ENCODE data around the gene GRIN2C. TPM values are rescaled to one million over a fixed set of nuclear protein-coding genes. Genes with fewer than 3 reads are reported as not detected.

The GRIN2C gene
- total RNA-seq, 1 donor from 2014 or later = 1.0 TPM

DNA sequence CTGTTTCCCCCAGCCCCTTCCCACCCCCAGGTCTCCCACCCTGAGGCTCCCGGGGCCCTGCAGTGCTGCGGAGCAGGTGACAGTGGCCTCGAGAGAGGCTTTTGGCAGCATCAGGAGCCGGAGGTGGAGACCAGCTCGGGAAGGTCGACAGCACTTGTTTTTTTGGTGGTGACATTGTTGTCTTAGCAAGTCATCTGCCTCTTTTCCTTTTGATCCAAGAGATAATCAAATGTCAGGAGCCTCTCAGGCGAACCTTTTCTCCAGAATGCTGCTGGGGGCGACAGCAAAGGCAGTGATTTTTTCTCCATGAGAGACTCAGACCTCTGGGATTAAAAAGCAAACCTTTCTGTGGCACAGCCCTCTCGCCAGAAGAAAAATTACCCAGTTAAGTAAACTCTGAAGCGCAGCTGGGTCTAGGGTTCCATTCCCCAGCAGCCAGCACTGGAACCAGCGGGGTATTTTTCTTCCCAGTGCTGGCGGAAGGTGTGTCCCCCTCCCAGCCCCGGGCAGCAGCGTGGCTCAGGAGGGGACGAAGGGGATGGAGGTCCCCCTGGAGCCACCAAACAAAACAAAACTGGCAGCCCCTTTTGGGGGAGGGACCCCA lies 37.2 kb downstream of the GRIN2C start:
- Histone ChIP-seq H3K9ac (ENCODE audit: low read length) (no peak overlapping the region), H4K20me1 (ENCODE audit: insufficient read depth, low read length) (peaks cover 34% of the 10 kb centered on the region), H3K9me3 (ENCODE audit: insufficient read depth, low read depth, low read length) (no peaks in the 10 kb centered on the region), H3K4me1 (ENCODE audit: insufficient read depth, low read length) (no peaks in the 10 kb centered on the region), H3K4me2 (ENCODE audit: low read length) (no peak overlapping the region), H3K27ac (ENCODE audit: low read depth, low read length) (no peak overlapping the region), H3K27me3 (ENCODE audit: insufficient read depth, low read length) (no peaks in the 10 kb centered on the region), H3K4me3 (ENCODE audit: insufficient read depth, low read depth, low read length) (no peak overlapping the region), H3K36me3 (ENCODE audit: insufficient read depth, low read length) (no peaks in the 10 kb centered on the region), H3K79me2 (ENCODE audit: insufficient read depth, low read length) (no peaks in the 10 kb centered on the region), H2AFZ (ENCODE audit: low read depth, low read length) (no peak overlapping the region)
- TF ChIP-seq, protein P1, sequence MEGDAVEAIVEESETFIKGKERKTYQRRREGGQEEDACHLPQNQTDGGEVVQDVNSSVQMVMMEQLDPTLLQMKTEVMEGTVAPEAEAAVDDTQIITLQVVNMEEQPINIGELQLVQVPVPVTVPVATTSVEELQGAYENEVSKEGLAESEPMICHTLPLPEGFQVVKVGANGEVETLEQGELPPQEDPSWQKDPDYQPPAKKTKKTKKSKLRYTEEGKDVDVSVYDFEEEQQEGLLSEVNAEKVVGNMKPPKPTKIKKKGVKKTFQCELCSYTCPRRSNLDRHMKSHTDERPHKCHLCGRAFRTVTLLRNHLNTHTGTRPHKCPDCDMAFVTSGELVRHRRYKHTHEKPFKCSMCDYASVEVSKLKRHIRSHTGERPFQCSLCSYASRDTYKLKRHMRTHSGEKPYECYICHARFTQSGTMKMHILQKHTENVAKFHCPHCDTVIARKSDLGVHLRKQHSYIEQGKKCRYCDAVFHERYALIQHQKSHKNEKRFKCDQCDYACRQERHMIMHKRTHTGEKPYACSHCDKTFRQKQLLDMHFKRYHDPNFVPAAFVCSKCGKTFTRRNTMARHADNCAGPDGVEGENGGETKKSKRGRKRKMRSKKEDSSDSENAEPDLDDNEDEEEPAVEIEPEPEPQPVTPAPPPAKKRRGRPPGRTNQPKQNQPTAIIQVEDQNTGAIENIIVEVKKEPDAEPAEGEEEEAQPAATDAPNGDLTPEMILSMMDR (IDR thresholded peaks at IDR 0.05; ENCODE audit: insufficient read depth, low read depth, low read length) = no peak
- no peak for TF ChIP-seq EZH2 (IDR thresholded peaks at IDR 0.05; ENCODE audit: insufficient read depth, low read length)
- no peak for FAIRE-seq
- H3K27me3 Mint-ChIP-seq (ENCODE audit: low read depth, unreplicated experiment) = peaks cover 4% of the 10 kb centered on the region
- H3K4me1 Mint-ChIP-seq (ENCODE audit: low read depth, unreplicated experiment) = no peaks in the 10 kb centered on the region
- DNase-seq (ENCODE audit: low read depth) = no peak
- no peak overlapping the region for H3K27ac Mint-ChIP-seq (ENCODE audit: unreplicated experiment)
- no peak overlapping the region for H3K4me3 Mint-ChIP-seq (ENCODE audit: unreplicated experiment)
- peaks cover 33% of the 10 kb centered on the region for H3K36me3 Mint-ChIP-seq (ENCODE audit: low read depth, unreplicated experiment)
- H3K9me3 Mint-ChIP-seq (ENCODE audit: unreplicated experiment) = no peaks in the 10 kb centered on the region

DNA sequence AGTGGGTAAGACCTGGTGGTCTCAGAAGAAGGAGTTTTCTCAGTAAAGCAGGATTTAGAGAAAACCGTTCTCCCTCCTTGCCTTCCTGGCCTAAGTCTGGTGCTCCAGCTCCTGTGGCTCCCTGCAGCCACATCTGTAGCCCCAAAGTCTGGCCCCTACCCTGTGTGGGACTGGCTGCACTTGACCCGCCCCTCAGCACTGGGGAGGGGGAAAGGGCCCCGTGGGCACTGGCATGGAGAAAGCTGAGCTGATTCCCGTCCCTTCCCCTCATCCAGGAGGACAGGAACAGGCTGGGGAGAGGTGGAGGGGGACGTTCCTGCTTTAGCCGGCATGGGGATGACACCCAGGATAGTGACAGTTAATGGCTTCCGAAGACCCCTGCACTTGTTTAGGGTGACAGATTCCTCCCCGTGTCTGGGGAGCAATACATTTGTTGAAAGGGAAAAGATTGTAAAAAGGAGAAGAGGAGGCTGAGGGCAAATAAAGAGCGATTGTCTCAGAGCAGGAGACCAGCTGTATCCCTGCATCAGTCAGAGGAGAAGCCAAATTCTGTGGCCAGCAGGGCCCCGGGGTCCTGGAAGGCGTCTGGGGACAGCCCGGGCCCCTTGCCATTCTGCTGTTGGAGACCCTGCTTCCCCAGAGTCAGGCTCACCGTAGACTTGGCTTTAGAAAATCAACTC lies 37.9 kb downstream of the GRIN2C start:
- Mint-ChIP-seq H3K36me3 (ENCODE audit: low read depth, unreplicated experiment) (peaks cover 37% of the 10 kb centered on the region), H3K27ac (ENCODE audit: unreplicated experiment) (no peak overlapping the region), H3K9me3 (ENCODE audit: unreplicated experiment) (no peaks in the 10 kb centered on the region), H3K4me3 (ENCODE audit: unreplicated experiment) (no peak overlapping the region), H3K4me1 (ENCODE audit: low read depth, unreplicated experiment) (no peaks in the 10 kb centered on the region), H3K27me3 (ENCODE audit: low read depth, unreplicated experiment) (peaks cover 4% of the 10 kb centered on the region)
- DNase-seq (ENCODE audit: low read depth) (no peak), FAIRE-seq (no peak)
- H3K4me2 ChIP-seq (ENCODE audit: low read length) = no peak overlapping the region
- no peak for TF ChIP-seq EZH2 (IDR thresholded peaks at IDR 0.05; ENCODE audit: insufficient read depth, low read length)
- TF ChIP-seq, protein P1 (IDR thresholded peaks at IDR 0.05; ENCODE audit: insufficient read depth, low read depth, low read length) = no peak
- no peaks in the 10 kb centered on the region for H3K36me3 ChIP-seq (ENCODE audit: insufficient read depth, low read length)
- H3K9me3 ChIP-seq (ENCODE audit: insufficient read depth, low read depth, low read length) = no peaks in the 10 kb centered on the region
- no peak overlapping the region for H3K4me3 ChIP-seq (ENCODE audit: insufficient read depth, low read depth, low read length)
- H3K27me3 ChIP-seq (ENCODE audit: insufficient read depth, low read length) = no peaks in the 10 kb centered on the region
- no peaks in the 10 kb centered on the region for H3K79me2 ChIP-seq (ENCODE audit: insufficient read depth, low read length)
- H3K27ac ChIP-seq (ENCODE audit: low read depth, low read length) = no peak overlapping the region
- H2AFZ ChIP-seq (ENCODE audit: low read depth, low read length) = no peak overlapping the region
- peaks cover 41% of the 10 kb centered on the region for H4K20me1 ChIP-seq (ENCODE audit: insufficient read depth, low read length)
- H3K4me1 ChIP-seq (ENCODE audit: insufficient read depth, low read length) = no peaks in the 10 kb centered on the region
- no peak overlapping the region for H3K9ac ChIP-seq (ENCODE audit: low read length)
